RCC 7860 (cell line): ENCODE measurements around the gene LYSMD2.
"Not testable (repeated sequence)": the region's sequence is repeated elsewhere in the genome, so short reads cannot be mapped to it uniquely, and the experiment has no call there.

Experiments used
- DNase-seq: peaks from one replicate; pipeline ENCODE4 v3.0.0-alpha.2; 2015; ENCODE audit warnings: low spot score
- FAIRE-seq: peaks from 2 replicates; lab custom pipeline; 2012; peaks lifted over from hg19 to GRCh38; lab: Jason Lieb, UNC

LYSMD2 gene

GRCh38 chr15:51737522-51738305 lies at the start of gene LYSMD2:
Gene LYSMD2, minus strand, starts transcription at chr15:51737655. Its CDS starts 33 bp downstream, at chr15:51737622.
- DNase-seq (peak; percentile 12), FAIRE-seq (no peak)

- not testable (repeated sequence) for FAIRE-seq, DNase-seq
These were observed 49.7 kb upstream of the LYSMD2 start for GRCh38 chr15:51787130-51787529.

GRCh38 chr15:51783967-51784366 lies 46.5 kb upstream of the LYSMD2 start:
- no peak for DNase-seq
- no peak for FAIRE-seq

- FAIRE-seq = no peak
- DNase-seq = no peak
These were observed 45.0 kb upstream of the LYSMD2 start for GRCh38 chr15:51782357-51782896.

- DNase-seq = no peak
- FAIRE-seq = no peak
These were observed 44.1 kb upstream of the LYSMD2 start for GRCh38 chr15:51781506-51781905.

GRCh38 chr15:51780636-51781035 lies 43.2 kb upstream of the LYSMD2 start:
- FAIRE-seq = no peak
- DNase-seq = no peak

- DNase-seq = peak; percentile 66
- peak; percentile 16 for FAIRE-seq
These were observed 39.6 kb upstream of the LYSMD2 start for GRCh38 chr15:51776952-51777569.

GRCh38 chr15:51775967-51776816 lies 38.7 kb upstream of the LYSMD2 start:
- no peak for FAIRE-seq
- peak; percentile 27 for DNase-seq

- DNase-seq (no peak), FAIRE-seq (no peak)
These were observed 37.5 kb upstream of the LYSMD2 start for GRCh38 chr15:51774916-51775315.

- FAIRE-seq (no peak), DNase-seq (no peak)
These were observed 34.3 kb upstream of the LYSMD2 start for GRCh38 chr15:51771773-51772172.

- FAIRE-seq (no peak), DNase-seq (no peak)
These were observed 33.4 kb upstream of the LYSMD2 start for GRCh38 chr15:51770902-51771301.

GRCh38 chr15:51768018-51768417 lies 30.6 kb upstream of the LYSMD2 start:
- no peak for FAIRE-seq
- DNase-seq = no peak

- DNase-seq (no peak), FAIRE-seq (no peak)
These were observed 28.9 kb upstream of the LYSMD2 start for GRCh38 chr15:51766341-51766740.

- no peak for FAIRE-seq
These were observed 28.3 kb upstream of the LYSMD2 start for GRCh38 chr15:51765751-51766150.

GRCh38 chr15:51760805-51761204 lies 23.4 kb upstream of the LYSMD2 start:
- DNase-seq (no peak), FAIRE-seq (no peak)

More at GRCh38 chr15:51765751-51766150, 28.3 kb upstream of the LYSMD2 start:
- DNase-seq = no peak

GRCh38 chr15:51759557-51760070 lies 22.2 kb upstream of the LYSMD2 start:
- DNase-seq (no peak), FAIRE-seq (no peak)

- FAIRE-seq (no peak), DNase-seq (no peak)
These were observed 21.2 kb upstream of the LYSMD2 start for GRCh38 chr15:51758645-51759044.

GRCh38 chr15:51757450-51757849 lies 20.0 kb upstream of the LYSMD2 start:
- DNase-seq (no peak), FAIRE-seq (no peak)

- FAIRE-seq (no peak), DNase-seq (no peak)
These were observed 19.0 kb upstream of the LYSMD2 start for GRCh38 chr15:51756482-51756881.

GRCh38 chr15:51755790-51756189 lies 18.3 kb upstream of the LYSMD2 start:
- no peak for FAIRE-seq

GRCh38 chr15:51754267-51754666 lies 16.8 kb upstream of the LYSMD2 start:
- FAIRE-seq (no peak), DNase-seq (no peak)

More at GRCh38 chr15:51755790-51756189, 18.3 kb upstream of the LYSMD2 start:
- DNase-seq = no peak
